ENCODE measurements around the gene S100A6.

S100A6 gene

GRCh38 chr1:153553830-153554541, 18.2 kb upstream of the S100A6 start:
- Histone ChIP-seq H2AFZ (ENCODE audit: low read depth) (no peak overlapping the region), H3K4me2 (no peak overlapping the region), H4K20me1 (ENCODE audit: insufficient read depth) (no peaks in the 10 kb centered on the region), H3K27ac (no peak overlapping the region), H3K9ac (no peak overlapping the region), H3K4me3 (IDR thresholded peaks at IDR 0.05; ENCODE audit: insufficient read depth, low read depth, low read length) (no peak overlapping the region), H3K4me1 (ENCODE audit: low read depth, poor library complexity, severe bottlenecking) (no peaks in the 10 kb centered on the region), H3K79me2 (ENCODE audit: insufficient read depth, low read depth) (no peaks in the 10 kb centered on the region), H3K36me3 (ENCODE audit: insufficient read depth) (no peaks in the 10 kb centered on the region), H3K27me3 (ENCODE audit: insufficient read depth, low read depth) (no peaks in the 10 kb centered on the region)
- no peak for TF ChIP-seq CTCF (conservative IDR thresholded peaks at IDR 0.05; ENCODE audit: low read depth, low read length)

GRCh38 chr1:153553096-153553495, 17.3 kb upstream of the S100A6 start:
- no peak overlapping the region for H3K4me2 ChIP-seq
- H2AFZ ChIP-seq (ENCODE audit: low read depth), result no peak overlapping the region
- no peak overlapping the region for H3K4me3 ChIP-seq (IDR thresholded peaks at IDR 0.05; ENCODE audit: insufficient read depth, low read depth, low read length)
- no peak for TF ChIP-seq CTCF (conservative IDR thresholded peaks at IDR 0.05; ENCODE audit: low read depth, low read length)
- no peaks in the 10 kb centered on the region for H3K79me2 ChIP-seq (ENCODE audit: insufficient read depth, low read depth)
- H3K4me1 ChIP-seq (ENCODE audit: low read depth, poor library complexity, severe bottlenecking), result no peaks in the 10 kb centered on the region
- no peak overlapping the region for H3K27ac ChIP-seq
- no peaks in the 10 kb centered on the region for H3K36me3 ChIP-seq (ENCODE audit: insufficient read depth)
- no peaks in the 10 kb centered on the region for H4K20me1 ChIP-seq (ENCODE audit: insufficient read depth)
- no peaks in the 10 kb centered on the region for H3K27me3 ChIP-seq (ENCODE audit: insufficient read depth, low read depth)
- H3K9ac ChIP-seq, result no peak overlapping the region

GRCh38 chr1:153552335-153552734, 16.5 kb upstream of the S100A6 start:
- H2AFZ ChIP-seq (ENCODE audit: low read depth), result no peak overlapping the region
- no peak overlapping the region for H3K27ac ChIP-seq
- H3K4me1 ChIP-seq (ENCODE audit: low read depth, poor library complexity, severe bottlenecking), result no peaks in the 10 kb centered on the region
- H3K9ac ChIP-seq, result no peak overlapping the region
- no peaks in the 10 kb centered on the region for H4K20me1 ChIP-seq (ENCODE audit: insufficient read depth)
- H3K36me3 ChIP-seq (ENCODE audit: insufficient read depth), result no peaks in the 10 kb centered on the region
- no peak overlapping the region for H3K4me3 ChIP-seq (IDR thresholded peaks at IDR 0.05; ENCODE audit: insufficient read depth, low read depth, low read length)
- no peak overlapping the region for H3K4me2 ChIP-seq
- TF ChIP-seq CTCF (conservative IDR thresholded peaks at IDR 0.05; ENCODE audit: low read depth, low read length), result no peak
- H3K27me3 ChIP-seq (ENCODE audit: insufficient read depth, low read depth), result no peaks in the 10 kb centered on the region
- no peaks in the 10 kb centered on the region for H3K79me2 ChIP-seq (ENCODE audit: insufficient read depth, low read depth)

- no peak overlapping the region for H3K27ac ChIP-seq
- no peak overlapping the region for H2AFZ ChIP-seq (ENCODE audit: low read depth)
- H3K4me3 ChIP-seq (IDR thresholded peaks at IDR 0.05; ENCODE audit: insufficient read depth, low read depth, low read length), result no peak overlapping the region
- H3K9ac ChIP-seq, result no peak overlapping the region
- no peaks in the 10 kb centered on the region for H3K27me3 ChIP-seq (ENCODE audit: insufficient read depth, low read depth)
- H3K4me2 ChIP-seq, result no peak overlapping the region
- TF ChIP-seq CTCF (conservative IDR thresholded peaks at IDR 0.05; ENCODE audit: low read depth, low read length), result no peak
- no peaks in the 10 kb centered on the region for H4K20me1 ChIP-seq (ENCODE audit: insufficient read depth)
- H3K4me1 ChIP-seq (ENCODE audit: low read depth, poor library complexity, severe bottlenecking), result peaks cover 6% of the 10 kb centered on the region
- no peaks in the 10 kb centered on the region for H3K79me2 ChIP-seq (ENCODE audit: insufficient read depth, low read depth)
- H3K36me3 ChIP-seq (ENCODE audit: insufficient read depth), result no peaks in the 10 kb centered on the region
These were observed 15.2 kb upstream of the S100A6 start for GRCh38 chr1:153550827-153551500.

Measured in KMS-11 (cell line).